Uterus (tissue), 4 donors: ENCODE results near the gene MS4A15. TPM values are rescaled to one million over a fixed set of nuclear protein-coding genes. Genes with fewer than 3 reads are reported as not detected.

Experiments
- DNase-seq, 2 donors: peaks; one replicate each; pipeline ENCODE4 v3.0.0-alpha.2; 2019 to 2020
- H3K27ac ChIP-seq, 2 donors: fragments of 200-600 bp; sonication (generic); 1 replicate in 1 of 2; 2 replicates in 1 of 2; pipeline ENCODE4 v1.5.1; 2016 to 2018
- H3K27me3 ChIP-seq, 2 donors: fragments of 200-600 bp; sonication (generic); one replicate each; pipeline ENCODE4 v1.5.1; 2018 to 2019; ENCODE audit warnings: control low read depth in 1 of 2
- H3K36me3 ChIP-seq, 2 donors: fragments of 200-600 bp; sonication (generic); one replicate each; pipeline ENCODE4 v1.5.1; 2019; ENCODE audit warnings: control low read depth in 1 of 2
- H3K4me1 ChIP-seq, 2 donors: fragments of 200-600 bp; sonication (generic); one replicate each; pipeline ENCODE4 v1.5.1; 2018 to 2019; ENCODE audit warnings: control low read depth in 1 of 2
- H3K4me3 ChIP-seq, 2 donors: fragments of 200-600 bp; sonication (generic); 1 replicate in 1 of 2; 2 replicates in 1 of 2; pipeline ENCODE4 v1.5.1; 2018 to 2019; ENCODE audit warnings: mild to moderate bottlenecking in 1 of 2
- H3K9me3 ChIP-seq, 2 donors: fragments of 200-600 bp; sonication (generic); one replicate each; pipeline ENCODE4 v1.5.1; 2019; ENCODE audit warnings: control low read depth in 1 of 2
- CTCF ChIP-seq, 4 experiments: fragments of 200-600 bp in 2 of 4; fragments of 450-650 bp in 2 of 4; sonication (generic) in 2 of 4; IDR thresholded peaks; one replicate each; pipeline ENCODE4 v1.5.1; 2016 to 2019; ENCODE audit warnings: antibody characterized with exemption in 4 of 4, mild to moderate bottlenecking in 2 of 4, moderate library complexity in 1 of 4
- POLR2A ChIP-seq, 2 donors: fragments of 450-650 bp; IDR thresholded peaks; one replicate each; pipeline ENCODE4 v1.6.1; 2016; ENCODE audit warnings: antibody characterized with exemption in 2 of 2, mild to moderate bottlenecking in 1 of 2, moderate library complexity in 1 of 2
- intact Hi-C: fragments of 100-400 bp; cut with DNase I; formaldehyde crosslinking; loops from one replicate; pipeline ENCODE4 v1.15.1; 2023; ENCODE audit warnings: low total_unique reads
- total RNA-seq, 4 donors: library from RNA; depleted of rRNA in 3 of 4; stranded (reverse); fragments of >200 nt in 3 of 4; gene quantifications; one replicate each; pipeline versions ENCODE4 v1.1.0 to v1.2.4, GENCODE V29; 2014 to 2023
- donor health status: DM: yes; HTN: yes; CAD: no.

MS4A15 gene
- total RNA-seq, 4 donors from 2014 or later: not detected

DNA sequence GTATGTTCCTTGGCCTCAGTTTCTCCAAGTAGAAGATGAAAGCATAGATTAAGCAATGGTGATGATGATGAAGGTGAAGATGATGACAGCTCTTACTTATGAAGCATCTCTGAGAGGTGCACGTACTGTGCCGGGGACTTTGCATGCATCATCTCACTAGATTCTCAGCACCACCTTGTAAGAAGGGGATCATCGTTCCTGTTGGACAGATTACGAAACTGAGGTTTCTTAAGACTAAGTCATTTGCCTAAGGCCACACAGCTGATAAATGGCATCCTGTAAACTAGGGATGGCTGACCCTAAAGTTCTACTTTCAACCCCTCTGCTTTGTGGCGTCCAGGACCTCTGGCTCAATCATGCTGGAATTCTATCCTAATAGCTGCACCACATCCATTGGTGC is 8.7 kb downstream of the MS4A15 start:
- no peaks in the 10 kb centered on the region for H3K9me3 ChIP-seq
- DNase-seq: no peak
- H3K27me3 ChIP-seq: no peaks in the 10 kb centered on the region
- TF ChIP-seq POLR2A (IDR thresholded peaks at IDR 0.05) (no peak), CTCF (IDR thresholded peaks at IDR 0.05) (no peak)
- H3K27ac ChIP-seq: no peak overlapping the region
- intact Hi-C loops: no loop called here
- no peaks in the 10 kb centered on the region for H3K36me3 ChIP-seq
- H3K4me1 ChIP-seq: no peaks in the 10 kb centered on the region
- H3K4me3 ChIP-seq: no peak overlapping the region

DNA sequence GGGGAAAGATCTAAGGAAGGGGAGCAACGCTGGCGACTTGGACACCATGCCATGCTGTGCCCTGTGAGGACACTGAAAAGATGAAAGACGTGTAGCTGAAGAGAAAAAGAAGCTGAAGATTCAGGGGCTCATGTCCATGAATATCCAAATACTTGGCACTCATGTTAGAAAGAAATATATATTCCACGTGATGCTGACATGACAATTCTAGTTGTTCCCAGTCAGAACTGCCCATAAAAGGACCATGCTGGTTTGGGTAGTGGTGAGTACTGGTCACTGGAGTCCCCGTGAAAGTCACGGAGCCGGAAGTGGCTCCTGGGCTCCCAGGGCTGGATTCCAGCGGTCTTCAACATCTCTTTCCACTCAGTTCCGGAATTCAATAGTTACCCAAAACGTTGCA is 9.9 kb downstream of the MS4A15 start:
- H3K4me3 ChIP-seq: no peak overlapping the region
- DNase-seq: no peak
- H3K27me3 ChIP-seq: no peaks in the 10 kb centered on the region
- no peak for TF ChIP-seq POLR2A (IDR thresholded peaks at IDR 0.05)
- TF ChIP-seq CTCF (IDR thresholded peaks at IDR 0.05): no peak
- no peaks in the 10 kb centered on the region for H3K36me3 ChIP-seq
- no peak overlapping the region for H3K27ac ChIP-seq
- H3K4me1 ChIP-seq: no peaks in the 10 kb centered on the region
- H3K9me3 ChIP-seq: no peaks in the 10 kb centered on the region
- intact Hi-C loops: no loop called here

GRCh38 chr11:60767388-60767811 is 10.7 kb downstream of the MS4A15 start:
- DNase-seq: no peak
- TF ChIP-seq POLR2A (IDR thresholded peaks at IDR 0.05): no peak
- no peak for TF ChIP-seq CTCF (IDR thresholded peaks at IDR 0.05)
- H3K27me3 ChIP-seq: no peaks in the 10 kb centered on the region

DNA sequence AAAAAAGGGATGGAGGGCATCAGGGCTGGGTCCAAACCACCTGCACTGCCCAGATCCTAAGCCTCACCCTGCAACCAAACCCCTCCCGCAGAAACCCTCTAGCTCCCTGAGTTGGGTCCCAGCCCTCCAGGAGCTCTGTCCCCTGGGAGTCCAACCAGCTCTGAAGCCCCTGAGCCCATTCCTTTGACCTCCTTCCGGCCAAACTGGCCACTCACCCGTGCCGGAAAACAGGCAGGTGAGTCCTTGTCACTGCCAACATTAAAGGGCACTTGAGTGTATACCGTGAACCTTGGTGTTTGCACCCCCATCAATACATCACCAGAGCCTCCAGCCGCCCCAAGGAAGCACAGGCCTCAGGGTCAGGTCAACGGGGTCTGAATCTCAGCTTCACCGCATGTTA is 11.5 kb downstream of the MS4A15 start:
- Histone ChIP-seq H3K36me3 (no peaks in the 10 kb centered on the region), H3K4me3 (no peak overlapping the region), H3K27me3 (no peaks in the 10 kb centered on the region), H3K9me3 (no peaks in the 10 kb centered on the region), H3K4me1 (no peaks in the 10 kb centered on the region), H3K27ac (no peak overlapping the region)
- DNase-seq: no peak
- intact Hi-C loops: no loop called here
- TF ChIP-seq POLR2A (IDR thresholded peaks at IDR 0.05) (no peak), CTCF (IDR thresholded peaks at IDR 0.05) (no peak)

More at GRCh38 chr11:60767388-60767811, 10.7 kb downstream of the MS4A15 start:
- intact Hi-C loops: no loop called here
- Histone ChIP-seq H3K27ac (no peak overlapping the region), H3K4me3 (no peak overlapping the region), H3K9me3 (no peaks in the 10 kb centered on the region), H3K36me3 (no peaks in the 10 kb centered on the region), H3K4me1 (no peaks in the 10 kb centered on the region)

DNA sequence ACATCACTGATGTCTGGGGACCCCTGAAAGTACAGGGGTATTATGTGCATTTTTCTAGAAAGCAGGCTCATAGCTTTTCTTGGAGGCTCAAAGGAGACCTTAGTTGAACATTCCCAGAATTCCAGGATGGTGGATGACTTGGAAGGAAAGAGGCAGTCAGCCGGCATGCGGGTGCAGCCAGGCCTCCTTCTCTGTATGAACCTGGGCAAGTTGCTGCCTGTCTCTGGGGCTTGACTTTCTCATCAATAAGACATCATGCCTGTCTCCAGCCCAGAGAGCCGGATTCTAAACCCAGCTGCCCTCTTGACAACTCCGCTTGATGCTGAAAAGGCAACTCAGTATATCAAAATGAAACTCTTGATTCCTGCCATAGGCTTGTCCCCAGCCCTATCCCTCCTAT is 12.6 kb downstream of the MS4A15 start:
- TF ChIP-seq POLR2A (IDR thresholded peaks at IDR 0.05) (no peak), CTCF (IDR thresholded peaks at IDR 0.05) (no peak)
- intact Hi-C loops: no loop called here
- Histone ChIP-seq H3K4me1 (no peaks in the 10 kb centered on the region), H3K27ac (no peak overlapping the region), H3K36me3 (no peaks in the 10 kb centered on the region), H3K27me3 (no peaks in the 10 kb centered on the region), H3K4me3 (no peak overlapping the region), H3K9me3 (no peaks in the 10 kb centered on the region)
- DNase-seq: no peak
